GM21447 (cell line): Measurements from ENCODE around the gene USP9X.
"Not testable (repeated sequence)": the region's sequence is repeated elsewhere in the genome, so short reads cannot be mapped to it uniquely, and the experiment has no call there.

Source experiments
- ATAC-seq: cut with Tn5 transposase; IDR thresholded peaks from one replicate; pipeline ENCODE4 v1.9.1; 2021; ENCODE audit not compliant: unreplicated experiment

Gene USP9X

DNA sequence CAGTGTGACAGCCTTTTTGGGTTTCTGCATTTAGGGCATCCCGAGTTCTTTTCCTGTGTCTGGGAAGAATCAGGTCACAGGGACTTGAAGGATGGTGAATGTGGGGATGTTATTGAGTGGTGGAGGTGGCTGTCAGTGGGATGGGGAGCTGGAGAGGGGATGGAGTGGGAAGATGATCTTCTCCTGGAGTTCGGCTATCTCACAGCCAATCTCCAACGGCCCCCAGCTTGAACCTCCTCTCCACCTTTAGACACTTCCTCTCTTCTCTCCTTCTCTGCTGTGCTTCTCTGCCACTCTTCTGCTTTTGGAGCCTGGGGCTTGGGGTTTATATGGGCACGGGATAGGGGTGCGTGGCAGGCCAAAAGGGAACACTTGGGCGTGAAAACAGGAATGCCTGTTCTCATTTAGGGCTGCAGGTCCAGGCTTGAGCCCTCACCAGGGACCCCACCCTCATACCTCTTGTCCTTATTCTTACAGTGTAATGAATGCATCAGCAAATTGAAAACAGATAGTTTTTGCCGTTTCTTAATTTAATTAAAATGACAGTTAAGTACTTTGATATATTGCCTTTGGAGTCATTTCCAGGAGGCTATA lies 37.5 kb downstream of the USP9X start:
- ATAC-seq = no peak

DNA sequence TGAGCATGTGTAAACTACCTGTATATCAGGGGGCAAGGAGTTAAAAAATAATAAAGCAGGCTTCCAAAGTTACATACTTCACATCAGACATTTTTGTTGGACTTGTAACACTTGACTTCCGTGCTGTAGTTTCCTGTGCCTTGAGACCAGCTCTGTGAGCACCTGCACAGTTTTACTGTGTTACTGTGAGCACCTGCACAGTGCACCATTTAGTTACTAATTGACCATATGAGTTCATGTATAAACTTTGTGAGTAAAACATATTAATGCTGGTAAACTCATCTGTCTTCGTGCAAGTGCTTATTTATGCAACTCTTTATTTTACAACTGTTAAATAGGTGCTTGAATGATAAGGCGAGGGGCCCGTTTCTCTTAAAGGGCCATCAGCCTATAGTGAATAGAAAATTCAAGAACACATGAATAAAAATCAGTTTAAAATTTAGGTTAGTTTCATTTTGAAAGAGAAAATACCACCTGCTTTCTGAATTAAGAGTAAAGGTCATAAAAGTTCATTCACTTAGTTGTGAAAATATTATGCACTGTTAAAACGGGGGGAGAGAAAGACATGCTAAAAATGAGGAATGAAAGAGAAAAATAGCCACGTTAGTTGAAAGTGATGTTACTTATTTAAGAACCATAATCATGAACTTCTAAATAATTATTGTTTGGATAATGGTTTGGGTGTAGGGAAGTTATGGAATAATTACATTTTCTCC lies 42.4 kb downstream of the USP9X start:
- peak; percentile 88 for ATAC-seq

DNA sequence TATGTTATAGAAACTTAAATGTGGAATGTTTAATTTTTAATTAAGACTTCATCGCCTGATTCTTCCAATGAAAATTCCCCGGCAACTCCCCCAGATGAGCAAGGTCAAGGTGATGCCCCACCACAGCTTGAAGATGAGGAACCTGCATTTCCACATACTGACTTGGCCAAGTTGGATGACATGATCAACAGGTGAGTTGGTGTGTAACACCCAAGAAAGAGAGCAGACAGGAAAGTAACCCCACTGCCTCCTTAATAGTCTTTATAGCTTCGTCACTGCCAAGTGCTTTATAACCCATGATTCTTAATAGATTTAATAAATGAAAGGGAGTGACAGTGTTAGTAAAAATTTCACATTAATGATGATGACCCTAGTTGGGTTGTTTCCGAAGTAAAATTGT lies 43.7 kb downstream of the USP9X start:
- ATAC-seq = no peak

DNA sequence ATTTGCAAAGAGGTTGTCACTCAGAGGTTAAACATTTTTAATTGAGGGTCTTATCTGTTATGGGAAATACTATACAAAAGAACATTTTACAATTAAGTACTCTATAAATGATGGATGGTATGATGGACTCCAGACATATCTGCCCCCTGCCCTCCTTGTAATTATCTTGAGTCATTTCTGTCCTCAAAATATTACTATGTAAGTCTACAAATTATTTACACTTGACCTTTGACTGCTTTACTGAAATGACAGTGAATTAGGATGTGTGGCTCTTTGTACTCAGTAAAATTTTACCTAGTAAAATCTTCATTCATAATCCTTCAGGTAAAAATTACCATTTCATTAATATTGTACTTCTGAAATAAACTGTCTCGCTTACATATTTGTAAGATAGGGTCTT lies 46.5 kb downstream of the USP9X start:
- no peak for ATAC-seq

DNA sequence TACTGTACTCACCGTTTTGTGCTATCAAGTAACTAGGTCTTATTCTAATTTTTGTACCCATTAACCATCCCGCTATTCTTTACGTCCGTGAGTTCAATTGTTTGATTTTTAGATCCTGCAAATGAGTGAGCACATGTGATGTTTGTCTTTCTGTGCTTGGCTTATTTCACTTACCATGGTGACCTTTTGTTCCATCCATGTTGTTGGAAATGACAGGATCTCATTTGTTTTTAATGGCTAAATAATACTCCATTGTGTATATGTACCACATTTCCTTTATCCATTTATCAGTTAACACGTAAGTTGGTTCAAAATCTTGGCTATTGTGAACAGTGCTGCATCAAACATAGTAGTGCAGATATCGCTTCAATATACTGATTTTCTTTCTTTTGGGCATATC lies 48.3 kb downstream of the USP9X start:
- no peak for ATAC-seq

DNA sequence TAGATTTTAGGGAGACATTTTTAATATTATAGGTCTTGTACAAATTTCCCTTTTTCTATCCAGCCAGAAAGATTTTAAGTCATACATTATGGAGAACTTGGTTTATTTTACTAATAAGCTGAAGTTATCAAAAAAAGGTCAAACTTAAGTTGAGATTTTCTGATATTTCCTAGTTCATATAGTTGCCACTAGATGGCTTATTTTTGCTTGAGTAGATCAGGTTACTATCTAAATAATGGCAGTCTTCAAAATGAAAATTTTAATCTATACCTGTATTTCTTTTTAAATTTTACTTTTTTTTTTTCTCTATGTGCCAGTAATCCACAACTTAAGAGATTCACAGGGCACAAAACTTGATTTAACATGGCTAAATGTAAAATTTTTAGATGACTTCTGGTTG lies 52.3 kb downstream of the USP9X start:
- ATAC-seq = no peak

DNA sequence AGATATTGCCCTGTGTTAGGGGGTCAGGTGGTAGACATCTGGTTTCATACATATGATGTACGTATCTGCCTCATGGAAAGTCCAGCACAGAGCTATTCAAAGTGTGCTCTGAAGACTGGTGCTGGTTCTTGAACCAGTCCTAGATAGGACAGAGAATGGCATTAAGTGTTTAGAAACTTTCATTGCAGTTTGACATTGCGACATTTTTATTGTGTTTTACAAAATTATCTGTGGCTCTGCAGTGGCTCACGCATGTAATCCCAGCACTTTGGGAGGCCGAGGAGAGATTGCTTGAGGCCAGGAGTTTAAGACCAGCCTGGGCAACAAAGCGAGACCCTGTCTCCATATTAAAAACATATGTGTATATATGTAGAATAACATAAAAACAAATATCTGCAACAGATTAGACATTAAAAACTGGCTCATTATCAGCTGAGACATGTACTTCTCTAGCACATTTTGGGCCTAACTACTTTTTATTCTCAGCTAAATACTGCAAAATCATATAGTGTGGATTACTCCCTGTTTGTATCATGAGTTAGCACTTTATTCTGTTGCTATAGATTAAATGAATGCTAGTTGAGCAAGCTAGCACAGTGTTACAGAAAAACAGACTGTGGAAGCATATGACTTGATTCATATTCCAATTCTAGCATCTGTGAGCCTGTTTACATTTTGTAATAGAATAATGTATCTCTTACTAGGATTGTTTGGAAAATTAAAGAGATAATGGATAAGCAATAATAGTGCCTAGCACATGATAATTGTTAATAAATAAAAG lies 57.1 kb downstream of the USP9X start:
- no peak for ATAC-seq

DNA sequence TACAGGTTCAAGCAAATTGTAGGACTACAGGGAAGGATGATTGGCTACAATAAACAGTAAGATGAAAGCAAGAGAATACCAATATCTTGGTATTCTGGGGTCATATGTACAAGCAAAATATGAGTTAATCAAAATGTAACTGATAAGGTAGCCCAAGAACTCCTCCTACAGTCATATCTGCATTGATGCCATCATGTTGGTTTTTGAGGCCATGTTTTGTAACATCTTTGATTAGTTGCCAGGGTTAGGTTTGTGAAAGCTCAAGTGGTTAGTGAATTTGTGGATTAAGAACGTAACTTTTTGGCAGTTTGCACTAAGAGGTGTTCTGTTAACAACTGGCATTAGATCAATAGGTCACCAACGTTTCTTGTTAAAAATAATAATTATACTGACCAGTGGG lies 59.6 kb downstream of the USP9X start:
- ATAC-seq = no peak

DNA sequence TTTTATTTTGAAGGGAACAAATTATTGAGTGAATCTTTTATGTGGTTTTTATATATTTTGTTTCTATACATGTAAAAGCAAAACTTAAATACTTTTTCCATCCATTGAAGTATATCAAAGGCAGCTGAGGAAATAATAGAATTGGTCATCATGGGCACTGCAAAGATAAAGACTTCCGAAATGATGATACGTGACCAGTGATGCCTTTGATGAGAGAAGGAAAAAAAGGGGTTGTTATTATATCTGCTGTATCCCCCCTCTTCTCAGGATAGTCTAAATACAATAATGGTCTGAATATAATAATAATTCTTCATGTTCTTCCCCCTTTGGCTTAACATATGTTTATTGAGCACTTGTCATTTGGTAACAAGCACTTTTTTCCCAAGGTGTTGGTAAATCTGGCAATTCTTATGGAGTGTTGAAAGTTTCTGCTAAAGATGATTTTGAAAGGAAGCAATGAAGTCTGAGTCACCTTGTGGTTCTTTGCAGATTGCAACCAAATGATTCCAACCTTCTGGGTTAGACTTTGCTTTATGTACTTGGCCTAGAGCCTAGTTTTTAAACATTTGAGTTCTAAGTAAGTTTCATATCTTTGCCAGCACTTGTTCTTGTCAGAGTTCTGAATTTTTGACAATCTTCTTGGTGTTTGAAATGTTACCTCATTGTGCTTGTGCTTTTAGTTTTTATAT lies 60.8 kb downstream of the USP9X start:
- no peak for ATAC-seq

DNA sequence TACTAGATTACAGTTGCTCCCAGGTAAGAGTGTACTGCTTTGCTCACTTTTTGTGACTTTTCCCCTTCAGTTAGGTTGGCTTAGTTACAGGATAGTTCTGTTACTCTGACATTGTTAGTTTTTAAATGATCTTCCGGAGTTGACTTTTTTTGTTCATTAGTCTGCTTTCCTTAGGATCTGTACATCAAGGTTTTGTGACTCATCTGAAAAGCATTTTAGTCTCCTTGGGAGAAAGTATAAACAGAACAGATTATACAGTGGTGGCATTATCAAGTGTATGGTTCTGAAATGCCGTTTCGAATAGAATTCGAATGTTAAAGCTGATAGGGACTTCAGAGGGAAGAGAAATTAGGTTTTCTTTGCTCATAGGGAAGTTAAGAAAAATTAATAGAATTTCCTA lies 63.3 kb downstream of the USP9X start:
- ATAC-seq = no peak

DNA sequence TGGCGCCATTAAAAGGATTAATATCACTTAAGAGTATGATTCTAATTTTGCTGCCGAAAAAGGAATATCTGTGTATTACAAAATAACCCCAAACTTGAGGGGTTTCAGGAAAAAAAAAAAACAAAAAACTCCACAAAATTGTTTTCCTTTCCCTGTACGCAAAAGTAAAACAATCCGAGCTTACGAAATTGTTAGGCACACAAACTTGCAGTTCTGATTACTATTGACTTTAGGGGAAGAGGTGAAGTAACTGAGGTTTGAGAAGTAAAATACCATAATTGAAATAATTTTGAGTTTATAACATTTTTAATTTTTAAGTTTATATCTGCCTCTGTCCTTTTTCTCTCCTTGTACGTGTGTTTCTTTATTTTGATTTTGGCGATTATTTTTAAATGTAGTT lies 64.8 kb downstream of the USP9X start:
- no peak for ATAC-seq

DNA sequence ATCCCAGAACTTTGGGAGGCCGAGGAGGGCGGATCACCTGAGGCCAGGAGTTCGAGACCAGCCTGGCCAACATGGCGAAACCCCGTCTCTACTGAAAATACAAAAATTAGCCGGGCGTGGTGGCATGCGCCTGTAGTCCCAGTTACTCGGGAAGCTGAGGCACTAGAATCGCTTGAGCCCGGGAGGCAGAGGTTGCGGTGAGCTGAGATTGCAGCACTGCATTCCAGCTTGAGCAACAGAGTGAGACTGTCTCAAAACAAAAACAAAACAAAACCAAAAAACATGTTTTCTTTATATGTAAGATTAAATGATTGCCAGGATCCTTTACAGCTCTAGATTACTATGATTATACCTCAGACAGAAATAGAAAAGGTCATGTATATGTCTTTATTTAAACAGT lies 66.5 kb downstream of the USP9X start:
- ATAC-seq = not testable (repeated sequence)

DNA sequence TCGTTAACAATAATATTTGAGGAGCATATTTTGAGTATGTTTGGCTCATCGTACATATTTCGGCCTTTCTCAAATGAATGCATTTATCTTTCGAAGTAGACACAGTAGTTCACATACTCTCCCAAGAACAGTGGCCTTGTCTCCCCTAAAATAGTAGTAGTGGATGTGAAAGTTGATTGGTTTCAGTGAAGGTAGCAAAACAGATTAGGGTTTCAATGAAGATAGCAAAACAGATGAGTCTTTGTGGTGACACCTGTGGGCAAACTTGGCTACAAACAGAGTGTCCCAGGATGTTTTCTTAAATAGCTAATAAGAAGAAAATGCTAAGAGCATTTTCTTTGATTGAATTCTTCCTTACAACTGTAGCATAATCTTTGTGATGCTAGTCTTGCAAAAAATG lies 67.0 kb downstream of the USP9X start:
- ATAC-seq = no peak

DNA sequence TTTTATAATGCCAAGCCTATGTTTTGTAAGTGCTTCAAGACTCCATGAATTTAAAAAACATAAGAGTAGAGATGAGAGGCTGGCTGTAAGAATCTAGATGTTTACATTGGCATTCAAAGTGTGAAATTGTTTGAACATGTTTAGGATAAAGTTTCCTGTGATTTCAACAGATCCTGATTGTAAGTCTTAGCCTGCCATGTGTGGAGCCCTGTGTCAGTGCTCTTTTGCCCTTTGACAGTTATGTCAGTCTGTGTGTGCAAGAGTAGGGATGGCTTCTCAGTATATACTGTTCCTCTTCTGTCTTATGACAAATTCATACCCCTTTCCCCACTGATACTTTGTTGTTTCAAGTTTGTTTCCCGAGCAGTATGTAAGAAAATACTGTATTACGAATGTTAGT lies 68.2 kb downstream of the USP9X start:
- ATAC-seq = no peak

DNA sequence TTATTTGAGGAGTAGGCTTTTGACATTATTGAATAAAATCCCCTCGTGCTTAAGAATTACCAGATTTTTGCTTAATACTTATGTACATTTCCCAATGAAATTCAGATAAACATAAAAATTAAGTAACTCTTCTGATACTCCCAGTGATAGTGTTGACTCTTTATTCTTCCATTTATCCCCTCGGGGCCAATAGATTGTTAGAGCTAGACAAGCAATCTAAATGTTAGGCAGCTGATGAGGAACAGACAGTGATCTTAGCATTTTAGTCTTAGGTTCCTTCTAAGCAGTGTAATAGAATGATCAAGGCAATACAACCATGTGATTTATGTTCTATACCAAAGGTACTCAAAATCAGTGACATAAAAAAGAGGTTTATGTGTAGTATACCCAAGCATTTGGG lies 68.7 kb downstream of the USP9X start:
- ATAC-seq = no peak

DNA sequence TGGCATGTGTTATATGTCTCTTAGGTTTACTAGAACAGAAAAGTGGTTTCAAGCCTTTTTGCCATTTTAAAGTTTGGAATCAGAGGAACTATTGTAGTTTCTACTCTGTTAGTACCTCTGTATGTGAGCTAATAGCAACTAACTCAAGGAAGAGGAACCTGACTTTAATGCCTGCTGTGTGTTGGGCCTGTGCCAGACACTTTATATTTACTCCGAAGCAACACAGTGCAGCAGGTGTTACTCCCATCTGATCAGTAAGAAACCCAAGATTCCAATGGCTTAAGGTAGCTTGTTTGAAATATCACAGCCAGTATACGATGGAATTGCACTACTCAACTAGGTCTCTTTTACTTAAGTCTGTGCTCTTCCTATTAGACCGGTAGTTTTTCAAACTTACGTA lies 79.2 kb downstream of the USP9X start:
- ATAC-seq = no peak

DNA sequence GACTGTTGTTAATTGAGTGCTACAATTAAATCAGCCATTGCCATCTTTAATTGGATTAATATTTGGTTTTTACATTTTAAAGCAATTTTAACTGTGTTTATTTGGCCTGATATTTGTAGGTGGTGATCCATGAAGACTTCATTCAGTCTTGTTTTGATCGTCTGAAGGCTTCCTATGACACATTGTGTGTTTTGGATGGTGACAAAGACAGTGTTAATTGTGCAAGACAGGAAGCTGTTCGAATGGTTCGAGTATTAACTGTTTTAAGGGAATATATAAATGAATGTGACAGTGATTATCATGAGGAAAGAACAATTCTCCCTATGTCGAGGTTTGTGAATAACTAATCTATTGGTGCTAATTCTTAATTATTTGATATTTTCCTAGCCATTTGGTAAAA lies 82.6 kb downstream of the USP9X start:
- no peak for ATAC-seq

DNA sequence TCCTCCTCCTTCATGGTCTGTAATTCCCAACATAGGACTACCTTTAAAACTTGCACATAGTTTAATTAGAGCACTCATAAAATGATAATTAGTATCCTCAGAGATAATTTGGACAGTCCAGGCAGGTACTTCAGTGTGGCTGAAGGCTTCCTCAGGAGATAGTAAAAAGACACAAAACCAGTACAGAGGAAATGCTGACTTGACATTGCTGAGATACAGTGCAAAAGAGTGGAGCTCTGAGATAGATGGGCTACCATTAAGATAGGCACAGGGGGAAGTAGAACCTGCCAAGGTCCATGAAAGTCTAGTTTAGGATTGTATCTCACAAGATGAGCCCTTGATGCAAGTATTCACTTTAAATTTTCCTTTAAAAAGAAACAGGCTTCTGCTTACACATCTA lies 91.0 kb downstream of the USP9X start:
- ATAC-seq = no peak

DNA sequence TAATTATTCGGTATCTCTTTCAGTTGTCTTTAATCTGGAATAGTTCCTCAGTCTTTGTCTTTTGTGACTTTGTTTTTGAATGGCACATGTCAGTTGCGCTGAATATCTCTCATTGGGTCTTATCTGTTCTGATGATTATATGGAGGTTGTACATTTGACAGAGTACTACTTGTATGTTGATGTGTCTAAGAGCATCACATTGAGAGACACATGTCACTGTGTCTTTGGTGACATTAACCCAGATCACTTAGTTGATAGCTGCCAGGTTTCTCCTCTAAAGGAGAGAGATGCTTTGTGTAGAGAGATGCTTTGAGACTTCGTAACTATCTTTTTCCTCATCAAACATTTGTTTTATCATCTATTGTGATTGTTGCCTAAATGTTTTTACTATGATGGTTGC lies 92.1 kb downstream of the USP9X start:
- no peak for ATAC-seq

DNA sequence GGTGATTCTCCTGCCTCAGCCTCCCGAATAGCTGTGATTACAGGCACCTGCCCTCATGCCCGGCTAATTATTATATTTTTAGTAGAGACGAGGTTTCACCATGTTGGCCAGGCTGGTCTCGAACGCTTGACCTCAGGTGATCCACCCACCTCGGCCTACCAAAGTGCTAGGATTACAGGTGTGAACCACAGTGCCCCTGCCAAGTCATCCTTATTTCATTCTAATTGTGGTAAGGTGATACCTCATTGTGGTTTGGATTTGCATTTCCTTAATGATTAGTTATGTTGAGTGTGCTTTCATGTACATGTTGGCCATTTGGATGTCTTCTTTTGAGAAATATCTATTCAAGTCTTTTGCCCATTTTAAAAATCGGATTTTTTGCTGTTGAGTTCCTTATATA lies 93.0 kb downstream of the USP9X start:
- ATAC-seq = no peak

DNA sequence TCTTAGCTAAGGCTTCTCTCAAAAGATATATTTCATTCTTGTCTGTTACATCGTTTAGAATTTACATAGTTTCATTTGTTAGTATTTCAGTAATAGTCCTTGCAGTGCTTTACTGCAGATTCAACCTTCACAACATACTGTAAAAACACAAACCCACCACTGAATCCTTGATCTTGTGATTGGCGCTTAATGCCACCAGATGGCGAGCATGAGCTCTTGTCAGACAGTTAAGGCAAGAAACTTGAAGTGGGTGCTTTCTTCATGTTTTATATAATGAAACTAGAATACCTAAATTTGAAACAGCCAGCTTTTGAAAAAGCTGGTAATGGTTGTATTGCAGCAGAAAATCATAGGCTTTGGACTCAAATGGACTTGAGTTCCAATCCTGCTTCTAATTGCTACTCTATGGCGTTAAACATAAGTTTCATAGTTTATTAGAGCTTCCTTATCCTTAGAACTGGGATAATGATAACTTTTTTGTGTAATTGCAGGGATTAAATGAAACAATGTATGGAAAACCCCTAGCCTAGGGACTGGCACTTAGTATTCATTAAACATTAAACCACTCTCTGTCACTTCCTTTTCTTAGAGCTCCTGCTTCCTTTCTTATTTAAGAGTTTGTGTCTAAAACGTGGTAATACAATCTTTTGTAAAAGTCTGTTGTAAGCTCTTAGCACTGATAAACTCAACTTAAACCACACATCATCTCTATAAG lies 95.1 kb downstream of the USP9X start:
- peak; percentile 50 for ATAC-seq
